GM12872 (cell line): ENCODE measurements around the gene CIPC.
A peak's percentile ranks its signal among the peaks of the same experiment; 100 is the strongest.

ENCODE experiments used
- TF ChIP-seq, protein P1 (sequence below): IDR thresholded peaks from 3 replicates; pipeline ENCODE4 v1.5.1; 2011; ENCODE audit warnings: low read depth, mild to moderate bottlenecking, low read length, moderate library complexity; ENCODE audit not compliant: insufficient read depth

CIPC gene

DNA sequence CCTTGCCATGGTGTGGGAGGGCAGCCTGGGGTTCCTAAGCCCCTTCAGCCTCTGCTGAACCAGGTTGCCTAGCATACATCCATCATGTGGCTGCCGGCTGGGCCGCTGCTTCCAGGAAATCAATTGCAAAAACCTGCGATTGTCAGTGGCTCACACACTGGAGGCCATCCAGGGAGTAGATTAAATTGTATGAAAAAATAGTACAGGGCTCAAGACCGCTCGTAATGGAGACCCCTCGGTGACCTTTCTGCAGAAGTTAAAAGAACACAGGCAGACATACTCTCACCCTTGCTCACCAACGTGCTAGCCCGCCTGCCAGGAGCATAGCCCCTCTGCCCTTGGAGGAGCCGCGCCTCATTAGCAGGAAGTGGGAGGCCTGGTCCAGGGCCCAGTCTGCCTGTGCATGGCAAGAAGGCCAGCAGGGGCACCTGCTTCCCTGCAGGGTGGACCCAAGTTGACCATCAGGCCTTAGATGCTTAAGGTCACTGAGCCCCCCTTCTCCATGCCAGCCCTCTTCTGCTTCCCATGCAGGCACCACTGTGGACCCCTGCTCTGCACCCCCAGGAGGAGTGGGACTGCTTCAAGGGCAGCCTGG, 31.4 kb upstream of the CIPC start:
- TF ChIP-seq, protein P1, sequence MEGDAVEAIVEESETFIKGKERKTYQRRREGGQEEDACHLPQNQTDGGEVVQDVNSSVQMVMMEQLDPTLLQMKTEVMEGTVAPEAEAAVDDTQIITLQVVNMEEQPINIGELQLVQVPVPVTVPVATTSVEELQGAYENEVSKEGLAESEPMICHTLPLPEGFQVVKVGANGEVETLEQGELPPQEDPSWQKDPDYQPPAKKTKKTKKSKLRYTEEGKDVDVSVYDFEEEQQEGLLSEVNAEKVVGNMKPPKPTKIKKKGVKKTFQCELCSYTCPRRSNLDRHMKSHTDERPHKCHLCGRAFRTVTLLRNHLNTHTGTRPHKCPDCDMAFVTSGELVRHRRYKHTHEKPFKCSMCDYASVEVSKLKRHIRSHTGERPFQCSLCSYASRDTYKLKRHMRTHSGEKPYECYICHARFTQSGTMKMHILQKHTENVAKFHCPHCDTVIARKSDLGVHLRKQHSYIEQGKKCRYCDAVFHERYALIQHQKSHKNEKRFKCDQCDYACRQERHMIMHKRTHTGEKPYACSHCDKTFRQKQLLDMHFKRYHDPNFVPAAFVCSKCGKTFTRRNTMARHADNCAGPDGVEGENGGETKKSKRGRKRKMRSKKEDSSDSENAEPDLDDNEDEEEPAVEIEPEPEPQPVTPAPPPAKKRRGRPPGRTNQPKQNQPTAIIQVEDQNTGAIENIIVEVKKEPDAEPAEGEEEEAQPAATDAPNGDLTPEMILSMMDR: no peak

DNA sequence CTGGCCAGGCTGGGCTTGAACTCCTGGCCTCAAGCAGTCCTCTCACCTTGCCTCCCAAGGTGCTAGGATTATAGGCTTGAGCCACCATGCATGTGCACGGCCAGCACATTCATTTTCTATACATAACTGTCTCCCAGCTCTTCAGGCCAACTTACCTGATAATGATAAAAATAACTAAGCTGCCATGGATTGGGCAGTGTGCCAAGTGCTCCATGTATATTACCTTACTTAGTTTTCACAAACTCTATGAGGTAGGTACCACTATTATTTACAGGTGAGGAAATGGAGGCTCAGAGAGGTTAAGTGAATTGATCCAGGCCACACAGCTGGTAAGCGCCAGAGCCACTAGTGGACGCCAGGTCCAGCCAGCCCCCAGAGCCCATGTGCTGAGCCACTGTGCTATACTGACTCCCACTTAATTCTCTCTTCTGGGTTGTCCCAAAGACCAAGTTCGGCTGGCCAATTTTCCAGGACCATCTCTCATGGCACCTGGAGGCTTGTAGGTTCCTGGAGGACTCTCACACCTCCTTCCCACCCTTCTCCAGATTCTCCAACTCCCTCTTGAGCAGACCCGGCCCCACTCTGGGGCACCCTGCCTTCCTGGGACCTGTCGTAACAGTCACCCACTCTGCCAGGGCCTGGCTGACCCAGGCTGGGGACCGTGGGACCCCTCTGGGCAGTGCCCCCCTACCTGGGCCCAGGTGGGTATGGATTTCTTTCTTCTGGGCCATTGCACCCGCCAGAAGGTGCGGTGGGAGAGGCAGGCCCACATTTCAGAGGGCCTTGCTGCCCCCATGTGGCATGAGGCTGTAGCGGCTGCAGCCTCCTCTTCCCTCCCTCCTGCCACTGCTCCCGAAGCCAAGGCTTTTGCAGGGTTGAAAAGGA, 30.2 kb upstream of the CIPC start:
- TF ChIP-seq, protein P1: peak; percentile 89

DNA sequence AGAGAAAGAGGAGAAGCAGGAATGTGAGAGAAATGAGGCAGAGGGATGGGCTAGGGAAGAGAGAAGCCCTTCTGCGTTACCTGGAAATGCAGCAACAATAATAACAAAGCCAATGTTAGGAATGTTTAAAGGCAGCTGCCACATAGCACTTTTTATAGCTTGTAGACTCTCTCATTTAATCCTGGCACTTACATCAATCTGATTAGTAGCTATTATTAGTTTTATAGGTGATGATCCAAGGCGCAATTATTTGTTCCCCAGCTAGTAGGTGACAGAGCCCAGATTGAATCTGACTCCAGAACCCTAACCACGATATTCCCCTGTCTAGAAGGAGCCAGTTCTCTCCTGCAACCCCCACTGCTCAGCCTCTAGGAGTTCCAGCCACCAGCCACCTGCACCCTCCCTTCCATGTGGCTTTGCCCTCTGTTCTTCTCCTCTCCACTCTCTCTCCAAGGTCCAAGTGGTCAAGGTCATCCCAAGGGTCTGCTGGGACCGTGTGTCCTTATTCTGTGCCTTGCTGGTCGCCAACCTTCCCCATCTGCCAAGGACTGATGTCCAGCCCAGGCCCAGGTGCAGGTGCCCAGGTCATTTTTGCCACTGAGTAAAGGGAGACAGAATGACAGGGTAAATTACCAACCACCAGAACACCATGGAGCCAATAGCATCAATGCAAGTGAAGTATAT, 29.4 kb upstream of the CIPC start:
- TF ChIP-seq, protein P1: no peak

DNA sequence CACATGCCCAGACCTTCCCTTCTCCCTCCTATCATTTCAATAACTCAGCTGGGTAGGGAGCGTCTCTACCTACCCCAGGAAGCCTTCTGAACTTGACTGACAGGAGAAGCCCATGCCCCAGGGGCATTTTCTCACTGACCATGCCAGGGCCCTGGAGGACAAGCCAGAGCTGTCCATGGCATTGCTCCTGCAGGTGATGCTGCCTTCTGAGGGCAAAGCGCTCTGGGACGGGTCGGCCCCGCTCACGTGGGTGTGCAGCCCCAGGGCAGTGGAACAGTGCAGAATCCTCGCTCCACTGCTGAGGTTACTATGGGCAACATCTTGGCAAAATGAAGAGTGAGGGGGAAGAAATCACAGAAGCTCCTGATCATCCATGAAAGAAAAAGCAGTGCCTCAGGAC, 28.5 kb upstream of the CIPC start:
- TF ChIP-seq, protein P1: no peak

DNA sequence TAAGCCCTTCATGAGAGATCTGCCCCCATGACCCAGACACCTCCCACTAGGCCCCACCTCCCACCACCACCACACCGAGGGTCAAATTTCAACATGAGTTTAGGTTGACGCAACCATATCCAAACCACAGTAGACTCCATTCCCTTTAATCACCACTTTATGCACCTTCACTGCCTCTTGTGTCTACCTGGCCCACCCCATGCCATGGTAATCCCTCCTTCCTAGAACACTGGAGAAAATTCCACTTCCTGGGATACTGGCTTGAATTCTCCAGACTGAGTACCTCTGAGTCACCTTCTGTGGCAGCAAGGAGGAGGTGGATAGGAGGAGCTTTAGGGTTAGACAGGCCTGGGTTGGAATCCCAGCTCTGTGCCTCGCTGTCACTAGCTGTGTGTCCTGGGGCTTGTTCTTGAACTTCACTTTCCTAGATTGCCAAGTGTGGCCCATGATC, 26.1 kb upstream of the CIPC start:
- TF ChIP-seq, protein P1: no peak

DNA sequence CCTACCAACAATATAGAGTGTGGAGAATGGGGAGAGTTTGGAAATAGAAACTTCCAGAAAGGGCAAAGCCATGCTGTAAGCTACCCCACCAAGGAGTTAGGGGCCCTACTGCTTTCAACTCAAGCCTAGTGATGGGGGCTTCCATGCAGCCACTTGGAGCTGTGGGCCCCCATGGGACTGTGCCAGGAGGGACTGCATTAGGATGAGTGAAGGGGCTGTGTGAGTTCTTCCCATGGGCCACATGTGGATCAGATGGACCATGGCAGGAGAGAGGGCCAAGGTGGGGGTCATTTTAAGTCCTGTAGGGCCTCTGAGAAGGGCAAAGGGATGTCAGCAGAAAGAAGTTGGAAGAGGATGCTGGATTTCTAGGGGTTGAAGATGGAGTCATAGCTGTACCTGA, 23.1 kb upstream of the CIPC start:
- TF ChIP-seq, protein P1: no peak

DNA sequence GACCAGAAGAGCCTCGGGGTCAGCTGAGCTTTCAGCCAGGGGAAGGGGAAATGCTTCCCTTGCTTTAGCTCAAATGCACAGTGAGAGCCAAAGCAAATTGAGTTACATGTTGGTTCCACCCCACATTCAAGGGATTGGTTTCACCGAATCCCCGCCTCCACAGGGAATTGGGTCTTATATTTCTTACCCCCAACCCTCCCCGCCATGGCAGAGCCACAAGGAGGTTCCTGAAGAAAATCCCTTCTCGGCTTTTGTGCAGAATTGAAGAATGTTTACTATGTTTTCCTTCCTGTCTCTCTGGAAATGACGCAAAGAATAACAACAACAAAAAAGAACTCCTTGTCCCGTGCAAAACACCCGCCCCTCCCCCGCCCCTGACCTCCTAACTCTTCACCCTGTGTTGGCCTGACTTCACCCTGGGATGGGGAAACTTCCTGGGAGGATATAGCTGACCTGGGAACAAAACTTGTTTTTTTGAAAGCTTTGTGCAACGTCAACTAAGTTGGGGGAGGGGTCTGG, 21.9 kb upstream of the CIPC start:
- TF ChIP-seq, protein P1: no peak
